Measurements from ENCODE around the gene AUTS2. TPM values are rescaled to one million over a fixed set of nuclear protein-coding genes. Genes with fewer than 3 reads are reported as not detected.

Gene AUTS2
- total RNA-seq, 1 experiment from 2014 or later: 2.5 TPM

DNA sequence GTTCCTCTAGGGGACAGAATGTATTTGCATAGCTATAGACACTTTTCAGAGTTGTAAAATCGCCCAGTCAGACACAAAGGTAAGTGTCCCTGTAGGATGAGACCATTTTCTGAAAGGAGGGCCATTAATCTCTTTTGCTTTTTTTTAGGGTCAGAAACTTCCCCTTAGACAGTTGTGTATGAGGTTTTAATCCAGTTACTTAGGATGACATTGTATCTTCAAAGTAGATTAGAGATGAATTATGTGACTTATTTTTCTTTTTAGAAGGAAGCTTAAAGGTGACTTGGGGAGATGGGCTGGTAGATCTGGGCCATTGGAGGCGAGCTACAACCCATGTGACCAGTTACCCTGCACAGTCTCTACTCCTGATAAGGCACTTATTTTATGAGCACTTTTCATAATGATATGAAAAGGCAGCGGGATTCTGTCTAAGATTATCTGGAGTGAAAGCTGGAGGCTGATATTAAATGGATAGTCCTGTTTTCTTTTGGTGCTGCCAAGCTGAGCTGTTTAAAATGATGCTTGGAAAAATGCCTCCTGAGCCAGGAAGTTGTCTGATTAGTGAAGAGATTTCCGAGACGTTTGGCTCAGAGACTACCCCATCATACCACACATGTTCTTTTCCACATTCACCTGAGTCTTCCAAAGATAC, 264.3 kb downstream of the AUTS2 start:
- no peaks in the 10 kb centered on the region for H3K9me3 ChIP-seq (ENCODE audit: control insufficient read depth, insufficient read depth, low read depth, low read length)
- ChIA-PET CTCF (no interaction called here), POLR2A (no interaction called here)
- TF ChIP-seq, protein P1, sequence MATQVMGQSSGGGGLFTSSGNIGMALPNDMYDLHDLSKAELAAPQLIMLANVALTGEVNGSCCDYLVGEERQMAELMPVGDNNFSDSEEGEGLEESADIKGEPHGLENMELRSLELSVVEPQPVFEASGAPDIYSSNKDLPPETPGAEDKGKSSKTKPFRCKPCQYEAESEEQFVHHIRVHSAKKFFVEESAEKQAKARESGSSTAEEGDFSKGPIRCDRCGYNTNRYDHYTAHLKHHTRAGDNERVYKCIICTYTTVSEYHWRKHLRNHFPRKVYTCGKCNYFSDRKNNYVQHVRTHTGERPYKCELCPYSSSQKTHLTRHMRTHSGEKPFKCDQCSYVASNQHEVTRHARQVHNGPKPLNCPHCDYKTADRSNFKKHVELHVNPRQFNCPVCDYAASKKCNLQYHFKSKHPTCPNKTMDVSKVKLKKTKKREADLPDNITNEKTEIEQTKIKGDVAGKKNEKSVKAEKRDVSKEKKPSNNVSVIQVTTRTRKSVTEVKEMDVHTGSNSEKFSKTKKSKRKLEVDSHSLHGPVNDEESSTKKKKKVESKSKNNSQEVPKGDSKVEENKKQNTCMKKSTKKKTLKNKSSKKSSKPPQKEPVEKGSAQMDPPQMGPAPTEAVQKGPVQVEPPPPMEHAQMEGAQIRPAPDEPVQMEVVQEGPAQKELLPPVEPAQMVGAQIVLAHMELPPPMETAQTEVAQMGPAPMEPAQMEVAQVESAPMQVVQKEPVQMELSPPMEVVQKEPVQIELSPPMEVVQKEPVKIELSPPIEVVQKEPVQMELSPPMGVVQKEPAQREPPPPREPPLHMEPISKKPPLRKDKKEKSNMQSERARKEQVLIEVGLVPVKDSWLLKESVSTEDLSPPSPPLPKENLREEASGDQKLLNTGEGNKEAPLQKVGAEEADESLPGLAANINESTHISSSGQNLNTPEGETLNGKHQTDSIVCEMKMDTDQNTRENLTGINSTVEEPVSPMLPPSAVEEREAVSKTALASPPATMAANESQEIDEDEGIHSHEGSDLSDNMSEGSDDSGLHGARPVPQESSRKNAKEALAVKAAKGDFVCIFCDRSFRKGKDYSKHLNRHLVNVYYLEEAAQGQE (IDR thresholded peaks at IDR 0.05; ENCODE audit: insufficient read depth in 1 of 2, low read depth in 2 of 2, low read length in 1 of 2): no peak
- no peak for TF ChIP-seq TCF7L2 (IDR thresholded peaks at IDR 0.05; ENCODE audit: low read depth, low read length)
- TF ChIP-seq POLR2AphosphoS5 (IDR thresholded peaks at IDR 0.05; ENCODE audit: low read depth, low read length): no peak
- no peak for TF ChIP-seq SIN3A (IDR thresholded peaks at IDR 0.05; ENCODE audit: borderline replicate concordance, insufficient read depth, low read depth, low read length)
- H3K36me3 ChIP-seq (ENCODE audit: control insufficient read depth, insufficient read depth, low read length): no peaks in the 10 kb centered on the region
- intact Hi-C loops (cut with micrococcal nuclease; ENCODE audit: unreplicated experiment) (no loop called here), in situ Hi-C loops (cut with HindIII; ENCODE audit: low pct_unique_long_range_greater_than_20kb, low sequenced_read_pairs) (no loop called here)
- no peak overlapping the region for H3K4me3 ChIP-seq (ENCODE audit: low read depth in 2 of 2, low read length in 2 of 2)
- H3K27ac ChIP-seq (ENCODE audit: low read length): no peak overlapping the region
- H3K4me1 ChIP-seq (ENCODE audit: control insufficient read depth, insufficient read depth, low read length): no peaks in the 10 kb centered on the region
- ATAC-seq (no peak), DNase-seq (ENCODE audit: low read depth, low spot score) (no peak)
- BruUV-seq (replicated peaks): no TSS peak
- H3K27me3 ChIP-seq (ENCODE audit: control insufficient read depth, insufficient read depth, low read length): no peaks in the 10 kb centered on the region

DNA sequence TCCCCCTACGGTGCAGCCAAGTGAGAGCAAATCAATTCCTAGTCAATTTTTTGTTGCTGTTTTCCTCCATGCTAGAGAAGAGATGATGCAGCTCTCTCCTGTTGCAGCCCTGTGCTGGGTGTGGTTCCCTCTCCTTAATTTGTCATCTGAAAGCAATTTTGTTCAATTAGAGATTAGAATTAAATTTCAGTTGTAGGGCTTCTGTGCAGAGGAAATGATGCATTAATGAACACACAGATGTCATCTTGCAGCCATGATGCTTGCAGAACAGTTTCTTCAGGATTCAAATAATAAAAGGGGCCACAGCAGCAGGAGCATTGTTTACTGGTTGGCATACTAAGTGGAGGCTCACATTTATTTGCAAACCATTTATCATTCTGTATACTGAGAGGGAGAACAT, 266.0 kb downstream of the AUTS2 start:
- DNase-seq (ENCODE audit: low read depth, low spot score) (no peak), ATAC-seq (no peak)
- H3K9me3 ChIP-seq (ENCODE audit: control insufficient read depth, insufficient read depth, low read depth, low read length): no peaks in the 10 kb centered on the region
- no peak overlapping the region for H3K4me3 ChIP-seq (ENCODE audit: low read depth in 2 of 2, low read length in 2 of 2)
- TF ChIP-seq, protein P1 (IDR thresholded peaks at IDR 0.05; ENCODE audit: insufficient read depth in 1 of 2, low read depth in 2 of 2, low read length in 1 of 2): no peak
- TF ChIP-seq SIN3A (IDR thresholded peaks at IDR 0.05; ENCODE audit: borderline replicate concordance, insufficient read depth, low read depth, low read length): no peak
- TF ChIP-seq, protein P2, sequence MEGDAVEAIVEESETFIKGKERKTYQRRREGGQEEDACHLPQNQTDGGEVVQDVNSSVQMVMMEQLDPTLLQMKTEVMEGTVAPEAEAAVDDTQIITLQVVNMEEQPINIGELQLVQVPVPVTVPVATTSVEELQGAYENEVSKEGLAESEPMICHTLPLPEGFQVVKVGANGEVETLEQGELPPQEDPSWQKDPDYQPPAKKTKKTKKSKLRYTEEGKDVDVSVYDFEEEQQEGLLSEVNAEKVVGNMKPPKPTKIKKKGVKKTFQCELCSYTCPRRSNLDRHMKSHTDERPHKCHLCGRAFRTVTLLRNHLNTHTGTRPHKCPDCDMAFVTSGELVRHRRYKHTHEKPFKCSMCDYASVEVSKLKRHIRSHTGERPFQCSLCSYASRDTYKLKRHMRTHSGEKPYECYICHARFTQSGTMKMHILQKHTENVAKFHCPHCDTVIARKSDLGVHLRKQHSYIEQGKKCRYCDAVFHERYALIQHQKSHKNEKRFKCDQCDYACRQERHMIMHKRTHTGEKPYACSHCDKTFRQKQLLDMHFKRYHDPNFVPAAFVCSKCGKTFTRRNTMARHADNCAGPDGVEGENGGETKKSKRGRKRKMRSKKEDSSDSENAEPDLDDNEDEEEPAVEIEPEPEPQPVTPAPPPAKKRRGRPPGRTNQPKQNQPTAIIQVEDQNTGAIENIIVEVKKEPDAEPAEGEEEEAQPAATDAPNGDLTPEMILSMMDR (IDR thresholded peaks at IDR 0.05): no peak
- TF ChIP-seq TCF7L2 (IDR thresholded peaks at IDR 0.05; ENCODE audit: low read depth, low read length): no peak
- TF ChIP-seq POLR2AphosphoS5 (IDR thresholded peaks at IDR 0.05; ENCODE audit: low read depth, low read length): no peak
- intact Hi-C loops (cut with micrococcal nuclease; ENCODE audit: unreplicated experiment) (no loop called here), in situ Hi-C loops (cut with HindIII; ENCODE audit: low pct_unique_long_range_greater_than_20kb, low sequenced_read_pairs) (no loop called here)
- no peak overlapping the region for H3K27ac ChIP-seq (ENCODE audit: low read length)
- H3K4me1 ChIP-seq (ENCODE audit: control insufficient read depth, insufficient read depth, low read length): no peaks in the 10 kb centered on the region
- no TSS peak for BruUV-seq (replicated peaks)
- H3K36me3 ChIP-seq (ENCODE audit: control insufficient read depth, insufficient read depth, low read length): no peaks in the 10 kb centered on the region
- CTCF ChIA-PET: no interaction called here
- POLR2A ChIA-PET: no interaction called here
- H3K27me3 ChIP-seq (ENCODE audit: control insufficient read depth, insufficient read depth, low read length): no peaks in the 10 kb centered on the region

Measured in Panc1 (cell line).